A549 treated with GW870086 at 1 μM for 4 hours (cell line): Measurements from ENCODE around the gene SSX7. TPM values are rescaled to one million over a fixed set of nuclear protein-coding genes. Genes with fewer than 3 reads are reported as not detected.

ENCODE experiments used
- total RNA-seq: library from RNA; stranded (reverse); fragments of 200-300 nt; extraction: Qiagen RNA extraction; gene quantifications from 5 replicates; pipeline ENCODE4 v1.2.3, GENCODE V29; 2022; ENCODE audit warnings: low read depth

Gene SSX7, protein sequence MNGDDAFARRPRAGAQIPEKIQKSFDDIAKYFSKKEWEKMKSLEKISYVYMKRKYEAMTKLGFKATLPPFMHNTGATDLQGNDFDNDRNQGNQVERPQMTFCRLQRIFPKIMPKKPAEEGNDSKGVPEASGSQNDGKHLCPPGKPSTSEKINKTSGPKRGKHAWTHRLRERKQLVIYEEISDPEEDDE
- total RNA-seq: not detected in 5 replicates

DNA sequence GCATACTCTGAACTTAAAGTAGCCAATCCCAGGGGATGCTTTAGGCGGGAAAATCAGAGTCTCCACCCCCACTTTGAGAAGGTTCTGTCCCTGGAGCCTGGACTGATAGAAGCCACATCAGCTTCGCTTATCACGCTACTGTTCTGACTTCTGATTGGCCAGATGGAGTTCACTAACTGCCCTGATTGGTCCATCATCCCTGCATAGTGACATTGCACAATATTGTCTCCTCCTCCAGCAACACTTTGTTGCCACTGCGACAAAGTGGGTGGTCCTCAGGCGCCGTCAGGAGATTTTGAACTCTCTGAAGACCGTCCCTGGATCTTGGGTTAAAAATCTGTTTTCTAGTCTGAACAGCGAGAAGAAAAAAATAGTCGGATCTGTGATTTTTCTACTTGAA lies at the start of gene SSX7:
Gene SSX7, minus strand, starts transcription at position 101 of the 400 bp plus-strand sequence. CDS start 1,428 bp downstream, outside the sequence.

Other genes starting within 250 kb of the SSX7 start
- gene XAGE1A, start 159.1 kb downstream of the SSX7 start, total RNA-seq: 13.4 to 38.8 TPM (median 19.6 TPM) in 3 of 5 replicates, not detected in the others
- gene XAGE1B, start 137.8 kb downstream of the SSX7 start, total RNA-seq: 200 to 258 TPM (median 231 TPM) in 5 replicates
- not detected in 5 replicates for gene SSX2, start 52.3 kb upstream of the SSX7 start, total RNA-seq
- not detected in 5 replicates for gene SSX2B, start 96.4 kb upstream of the SSX7 start, total RNA-seq
- gene SPANXN5, start 142.5 kb upstream of the SSX7 start, total RNA-seq: not detected in 5 replicates
- not detected in 5 replicates for gene XAGE5, start 156.4 kb upstream of the SSX7 start, total RNA-seq
- gene XAGE3, start 213.2 kb upstream of the SSX7 start, total RNA-seq: not detected in 5 replicates
- 9.0 to 16.0 TPM (median 9.6 TPM) in 5 replicates for gene FAM156B, start 242.4 kb upstream of the SSX7 start, total RNA-seq